Thymus (tissue), 11 donors: ENCODE results near the gene UBE2E3. TPM values are rescaled to one million over a fixed set of nuclear protein-coding genes. Genes with fewer than 3 reads are reported as not detected.

Source experiments
- DNase-seq, 9 donors: peaks; one replicate each; pipeline ENCODE4 v3.0.0-alpha.2; 2013; ENCODE audit warnings: low spot score in 9 of 9, low read depth in 6 of 9, missing footprints in 1 of 9
- H3K27ac ChIP-seq, 2 donors: one replicate each; pipeline ENCODE4 v1.5.1; 2013; ENCODE audit warnings: control low read depth in 1 of 2, low read depth in 1 of 2, low read length in 1 of 2, mild to moderate bottlenecking in 1 of 2, moderate library complexity in 1 of 2
- H3K27me3 ChIP-seq, 2 donors: one replicate each; pipeline ENCODE4 v1.5.1; 2013; ENCODE audit warnings: low read length in 1 of 2; ENCODE audit not compliant: control insufficient read depth in 2 of 2, insufficient read depth in 1 of 2
- H3K36me3 ChIP-seq, 2 donors: one replicate each; pipeline ENCODE4 v1.5.1; 2013; ENCODE audit warnings: low read length in 1 of 2, mild to moderate bottlenecking in 1 of 2, moderate library complexity in 1 of 2; ENCODE audit not compliant: control insufficient read depth in 2 of 2, insufficient read depth in 2 of 2
- H3K4me1 ChIP-seq, 2 donors: one replicate each; pipeline ENCODE4 v1.5.1; 2013; ENCODE audit warnings: low read length in 2 of 2; ENCODE audit not compliant: control insufficient read depth in 2 of 2, insufficient read depth in 2 of 2
- H3K4me3 ChIP-seq, 2 donors: one replicate each; pipeline ENCODE4 v1.5.1; 2013; ENCODE audit warnings: low read length in 2 of 2, control low read depth in 1 of 2, mild to moderate bottlenecking in 1 of 2
- H3K9me3 ChIP-seq, 2 donors: one replicate each; pipeline ENCODE4 v1.5.1; 2013; ENCODE audit warnings: low read length in 1 of 2, mild to moderate bottlenecking in 1 of 2; ENCODE audit not compliant: control insufficient read depth in 2 of 2, insufficient read depth in 1 of 2
- WGBS: extraction: QIAGEN DNeasy Blood & Tissue Kit; methylation state at CpG from one replicate; pipeline ENCODE4 v1.1.7; 2013; 5-methylcytosine and 5-hydroxymethylcytosine counted together
- polyA plus RNA-seq: library from polyadenylated mRNA; stranded (reverse); fragments of 200-250 nt; gene quantifications from one replicate; pipeline ENCODE4 v1.2.3, GENCODE V29; 2013
- total RNA-seq: library from RNA; stranded (reverse); fragments of 120-200 nt; gene quantifications from one replicate; pipeline ENCODE4 v1.2.4, GENCODE V29; 2013
- donor health status: healthy.

Gene UBE2E3
- total and polyA plus RNA-seq, 2 donors: 55.4 to 93.0 TPM

DNA sequence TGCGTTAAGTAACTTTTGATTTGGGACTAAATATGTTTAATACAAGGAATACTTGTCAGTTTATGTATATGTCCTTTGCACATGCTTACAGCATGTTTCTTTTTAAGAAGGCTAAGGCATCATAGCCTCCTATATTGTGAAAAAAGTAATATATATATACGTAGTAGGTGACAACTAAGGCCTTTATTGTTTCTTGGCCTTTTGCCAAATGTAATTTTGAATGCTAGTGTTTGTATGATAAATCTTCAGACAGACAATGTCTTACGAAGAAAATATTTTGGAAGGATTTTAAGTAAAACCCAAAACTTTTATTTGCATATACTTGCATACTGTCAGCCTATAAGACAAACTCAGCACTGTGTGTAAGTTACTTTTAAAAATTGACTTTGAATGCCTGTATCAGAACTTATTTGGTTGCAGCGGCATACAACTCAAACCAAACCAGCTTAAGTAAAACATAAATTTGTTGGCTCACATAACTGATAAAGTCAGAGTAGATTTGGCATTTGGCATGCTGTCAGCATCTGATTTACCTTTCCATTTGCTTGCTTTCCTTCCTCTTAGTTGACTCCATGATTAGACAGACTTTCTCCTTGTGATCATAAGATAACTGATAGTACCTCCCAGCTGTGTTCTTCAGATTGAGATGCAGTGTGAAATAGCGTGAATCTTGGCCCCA, 24.4 kb downstream of the UBE2E3 start:
- Histone ChIP-seq H3K4me1 (no peaks in the 10 kb centered on the region), H3K27ac (no peak overlapping the region), H3K27me3 (no peaks in the 10 kb centered on the region), H3K9me3 (no peaks in the 10 kb centered on the region), H3K36me3 (no peaks in the 10 kb centered on the region), H3K4me3 (no peak overlapping the region)
- no peak for DNase-seq
- 98% methylated on average over 5 of the region's 5 CpGs for WGBS

DNA sequence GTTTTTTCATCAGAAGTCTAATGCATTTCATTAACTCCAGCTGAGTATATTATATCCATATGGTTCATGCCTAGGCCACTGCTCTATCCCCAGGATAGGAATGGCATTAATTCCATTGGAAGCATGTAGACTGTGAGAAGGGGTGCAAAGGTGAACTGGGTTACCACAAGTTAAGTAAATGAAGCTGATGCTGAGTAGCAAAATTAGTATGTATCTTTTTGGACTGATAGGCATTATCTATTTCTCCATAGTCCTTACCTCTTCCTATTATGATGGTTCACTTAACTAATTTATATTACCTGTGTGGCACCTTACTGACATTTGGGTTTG, 24.9 kb downstream of the UBE2E3 start:
- H3K4me1 ChIP-seq: no peaks in the 10 kb centered on the region
- no peaks in the 10 kb centered on the region for H3K9me3 ChIP-seq
- H3K4me3 ChIP-seq: no peak overlapping the region
- H3K27me3 ChIP-seq: no peaks in the 10 kb centered on the region
- no peaks in the 10 kb centered on the region for H3K36me3 ChIP-seq
- H3K27ac ChIP-seq: no peak overlapping the region
- DNase-seq: no peak

DNA sequence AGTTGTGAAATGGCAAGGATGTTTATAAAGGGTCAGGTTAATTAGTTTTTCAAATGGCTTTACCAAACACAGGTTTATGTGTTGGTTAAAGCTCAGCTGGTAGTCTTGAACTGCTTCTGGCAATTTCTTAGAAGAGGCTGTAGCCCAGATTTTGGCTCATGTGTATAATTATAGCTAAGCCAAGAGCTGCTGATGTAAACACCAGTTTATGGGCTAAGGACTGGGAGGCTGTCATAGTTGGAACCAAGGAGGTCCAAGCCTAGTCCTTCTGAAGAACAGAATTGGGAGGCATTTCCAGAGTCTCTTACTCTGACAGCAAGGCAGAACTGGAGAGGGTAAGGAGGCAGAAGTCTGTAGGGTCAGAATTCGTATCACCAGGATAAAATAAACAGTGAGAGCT, 25.4 kb downstream of the UBE2E3 start:
- Histone ChIP-seq H3K4me1 (no peaks in the 10 kb centered on the region), H3K36me3 (no peaks in the 10 kb centered on the region), H3K9me3 (no peaks in the 10 kb centered on the region), H3K27ac (no peak overlapping the region), H3K4me3 (no peak overlapping the region), H3K27me3 (no peaks in the 10 kb centered on the region)
- WGBS: 98% methylated on average over 1 of the region's 1 CpG
- DNase-seq: no peak

DNA sequence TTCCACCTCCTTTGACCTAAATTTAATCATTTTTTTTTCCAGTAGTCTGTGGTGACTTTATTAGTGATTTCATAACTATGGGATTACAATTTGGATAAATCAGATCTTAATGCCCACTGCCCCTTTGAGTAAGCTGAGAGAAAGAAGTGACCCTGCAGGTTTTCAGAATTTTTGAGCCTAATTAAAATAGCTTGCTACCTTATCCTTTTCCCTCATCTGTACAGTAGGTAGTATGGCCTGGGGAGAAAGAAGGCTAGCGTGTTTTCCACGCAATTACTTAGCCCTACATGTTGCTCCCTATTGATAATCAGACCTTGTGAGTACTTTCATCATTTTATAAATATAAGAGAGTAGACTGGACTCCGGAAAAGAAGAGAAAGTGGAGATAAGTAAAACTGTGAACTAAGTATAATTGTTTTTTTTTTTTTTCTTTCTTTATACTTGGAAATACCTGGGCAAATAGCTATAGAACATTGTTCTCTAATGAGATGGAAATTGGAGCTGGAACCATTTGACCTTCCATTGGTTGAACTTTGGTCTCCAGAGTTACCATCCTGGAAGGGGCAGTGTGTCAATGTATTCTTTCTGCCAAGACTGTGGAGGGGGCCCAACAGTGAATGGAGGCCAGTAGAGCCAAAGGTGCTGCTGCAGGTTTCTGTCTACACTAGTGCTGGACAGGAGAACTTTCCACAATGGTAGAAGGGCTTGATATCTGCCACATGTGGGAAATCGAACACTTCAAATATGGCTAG, 26.9 kb downstream of the UBE2E3 start:
- Histone ChIP-seq H3K27ac (no peak overlapping the region), H3K36me3 (no peaks in the 10 kb centered on the region), H3K4me1 (no peaks in the 10 kb centered on the region), H3K9me3 (no peaks in the 10 kb centered on the region), H3K27me3 (no peaks in the 10 kb centered on the region), H3K4me3 (no peak overlapping the region)
- no peak for DNase-seq
- 82% methylated on average over 4 of the region's 4 CpGs for WGBS

DNA sequence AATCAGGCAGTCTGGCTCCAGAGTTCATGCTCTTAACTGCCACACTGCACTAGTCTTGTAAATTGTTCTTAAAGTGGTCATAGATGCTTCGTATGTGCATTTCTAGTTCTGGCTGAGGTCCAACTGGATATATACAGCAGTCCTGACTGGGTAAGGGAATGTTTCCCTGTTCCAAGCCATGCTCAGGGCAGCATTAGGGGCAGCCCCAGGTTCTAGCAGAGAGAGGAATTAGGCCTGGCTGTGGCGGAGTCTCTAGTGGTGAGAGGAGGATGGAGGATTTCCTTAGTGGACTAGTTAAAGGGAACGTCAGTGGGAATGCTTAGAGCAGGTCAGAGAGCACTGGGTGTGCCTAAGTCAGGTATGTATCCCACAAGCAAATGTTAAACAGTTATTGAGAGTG, 28.0 kb downstream of the UBE2E3 start:
- no peaks in the 10 kb centered on the region for H3K27me3 ChIP-seq
- 96% methylated on average over 3 of the region's 3 CpGs for WGBS
- H3K36me3 ChIP-seq: no peaks in the 10 kb centered on the region
- H3K4me3 ChIP-seq: no peak overlapping the region
- H3K4me1 ChIP-seq: no peaks in the 10 kb centered on the region
- no peak overlapping the region for H3K27ac ChIP-seq
- no peak for DNase-seq
- H3K9me3 ChIP-seq: no peaks in the 10 kb centered on the region

DNA sequence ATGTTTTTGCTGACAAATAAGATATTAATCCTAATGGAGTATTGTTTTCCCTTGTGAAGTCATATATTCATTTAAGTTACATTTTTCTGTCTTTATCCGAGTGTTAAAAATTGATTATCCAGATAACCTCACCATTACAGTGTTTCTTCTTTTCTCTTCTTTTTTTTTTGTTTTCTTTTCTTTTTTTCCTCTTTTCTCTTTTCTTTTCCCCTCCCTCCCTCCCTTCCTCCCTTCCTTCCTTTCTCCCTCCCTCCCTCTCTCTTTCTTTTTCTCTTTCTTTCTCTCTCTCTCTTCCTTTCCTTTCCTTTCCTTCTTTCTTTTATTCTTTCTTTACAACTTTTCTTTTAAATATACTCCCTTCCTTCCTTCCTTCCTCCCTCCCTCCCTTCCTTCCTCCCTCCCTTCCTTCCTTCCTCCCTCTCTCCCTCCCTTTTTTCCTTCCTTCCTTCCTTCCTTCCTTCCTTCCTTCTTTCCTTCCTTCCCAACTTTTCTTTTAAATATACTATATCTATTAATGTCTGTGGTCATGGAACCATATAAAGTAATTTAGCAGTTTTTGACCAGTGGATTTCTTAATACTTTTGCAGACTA, 40.9 kb downstream of the UBE2E3 start:
- Histone ChIP-seq H3K36me3 (no peaks in the 10 kb centered on the region), H3K27me3 (no peaks in the 10 kb centered on the region), H3K4me3 (no peak overlapping the region), H3K27ac (no peak overlapping the region), H3K4me1 (no peaks in the 10 kb centered on the region), H3K9me3 (no peaks in the 10 kb centered on the region)
- DNase-seq: no peak
- 100% methylated on average over 1 of the region's 1 CpG for WGBS

DNA sequence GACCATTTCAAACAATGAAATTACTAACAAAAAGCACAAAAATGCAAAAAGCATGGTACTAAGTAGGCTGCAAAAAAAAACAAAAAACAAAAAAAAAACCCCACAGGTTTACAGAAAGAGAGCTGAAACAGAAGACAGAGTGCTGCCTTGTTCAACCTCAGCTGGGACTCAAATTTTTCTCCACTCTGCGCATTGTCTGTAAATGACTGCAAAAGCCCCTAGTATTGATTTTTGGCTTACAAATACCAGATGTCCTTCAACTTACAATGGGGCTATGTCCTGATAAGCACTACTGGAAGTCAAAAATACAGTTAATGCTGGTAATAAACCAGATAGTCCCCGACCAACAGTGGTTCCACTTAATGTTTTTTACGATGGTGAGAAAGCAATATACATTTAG, 42.2 kb downstream of the UBE2E3 start:
- H3K4me1 ChIP-seq: no peaks in the 10 kb centered on the region
- H3K27ac ChIP-seq: no peak overlapping the region
- H3K4me3 ChIP-seq: no peak overlapping the region
- no peak for DNase-seq
- H3K27me3 ChIP-seq: no peaks in the 10 kb centered on the region
- no peaks in the 10 kb centered on the region for H3K9me3 ChIP-seq
- no peaks in the 10 kb centered on the region for H3K36me3 ChIP-seq
- WGBS: over 99% methylated on average over 3 of the region's 3 CpGs

DNA sequence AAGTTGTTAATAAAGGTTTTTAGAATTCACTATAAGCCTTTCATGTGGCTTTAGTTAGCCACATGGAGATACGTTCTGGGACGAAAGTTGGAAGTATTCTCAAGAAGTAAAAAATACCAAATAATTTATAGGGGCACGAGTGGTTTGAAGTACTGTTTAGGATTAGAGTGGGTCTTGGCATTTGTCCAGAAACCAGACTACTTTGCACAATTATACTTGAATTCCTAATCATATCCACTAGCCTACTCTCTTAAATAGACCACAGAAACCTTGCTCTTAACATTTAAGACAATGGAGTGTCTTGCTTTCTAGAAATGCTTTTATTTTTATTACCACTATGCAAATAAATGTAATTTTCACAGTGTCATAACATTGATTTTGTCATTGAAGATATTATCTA, 44.6 kb downstream of the UBE2E3 start:
- no peaks in the 10 kb centered on the region for H3K9me3 ChIP-seq
- DNase-seq: no peak
- H3K27me3 ChIP-seq: no peaks in the 10 kb centered on the region
- no peak overlapping the region for H3K27ac ChIP-seq
- no peaks in the 10 kb centered on the region for H3K4me1 ChIP-seq
- H3K36me3 ChIP-seq: no peaks in the 10 kb centered on the region
- no peak overlapping the region for H3K4me3 ChIP-seq
- 27% methylated on average over 3 of the region's 3 CpGs for WGBS

DNA sequence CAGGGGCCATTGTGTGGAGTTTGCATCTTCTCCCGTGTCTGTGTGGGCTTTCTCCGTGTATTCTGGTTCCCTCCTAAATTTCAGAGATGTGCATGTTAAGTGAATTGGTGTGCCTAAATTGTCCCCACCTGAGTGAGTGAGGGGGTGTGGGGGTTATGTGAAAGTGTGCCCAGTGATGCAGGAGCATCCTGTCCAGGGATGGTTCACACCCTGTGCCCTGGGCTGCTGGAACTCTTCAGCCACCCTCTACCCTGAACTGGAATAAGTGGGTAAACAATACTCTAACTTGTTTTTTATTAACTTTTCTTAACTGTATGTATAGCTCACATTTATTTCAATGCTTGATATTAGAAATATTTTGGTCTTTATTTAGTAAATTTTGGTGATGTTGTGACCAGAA, 56.0 kb downstream of the UBE2E3 start:
- H3K27ac ChIP-seq: no peak overlapping the region
- no peaks in the 10 kb centered on the region for H3K9me3 ChIP-seq
- H3K4me3 ChIP-seq: no peak overlapping the region
- no peaks in the 10 kb centered on the region for H3K27me3 ChIP-seq
- no peaks in the 10 kb centered on the region for H3K36me3 ChIP-seq
- WGBS: 97% methylated on average over 2 of the region's 2 CpGs
- H3K4me1 ChIP-seq: no peaks in the 10 kb centered on the region
- no peak for DNase-seq
